Measurements from ENCODE around the gene PAQR8.

Gene PAQR8

GRCh38 chr6:52361414-52361944, 472 bp upstream of the PAQR8 start:
- Histone ChIP-seq H2AFZ (ENCODE audit: low read length) (peak overlapping the region; percentile 87), H3K9ac (ENCODE audit: low read length) (peak overlapping the region; percentile 44; the same call in 1 of the 2 replicates), H3K27ac (ENCODE audit: low read length) (no peak overlapping the region), H3K9me2 (replicated peaks; ENCODE audit: insufficient read depth, low read length) (no peaks in the 10 kb centered on the region), H3K9me3 (replicated peaks; ENCODE audit: insufficient read depth, low read length) (no peaks in the 10 kb centered on the region), H3K4me2 (ENCODE audit: low read depth, low read length) (peak overlapping the region; percentile 70), H3K36me3 (replicated peaks; ENCODE audit: insufficient read depth, low read length) (no peaks in the 10 kb centered on the region), H4K20me1 (ENCODE audit: insufficient read depth, low read length) (no peaks in the 10 kb centered on the region), H3K4me1 (ENCODE audit: low read length) (peaks cover 13% of the 10 kb centered on the region), H3K27me3 (replicated peaks; ENCODE audit: insufficient read depth, low read length) (no peaks in the 10 kb centered on the region), H3K79me2 (ENCODE audit: low read length) (peaks cover 9% of the 10 kb centered on the region), H3F3A (ENCODE audit: insufficient read depth, low read length) (no peaks in the 10 kb centered on the region; the same call in 1 of the 2 replicates), H3K4me3 (ENCODE audit: low read length) (peak overlapping the region; percentile 62)
- TF ChIP-seq CTCF (IDR thresholded peaks at IDR 0.05; ENCODE audit: low read length) (no peak), EZH2 (optimal IDR thresholded peaks at IDR 0.05; ENCODE audit: low read depth, low read length) (no peak), EZH2phosphoT487 (IDR thresholded peaks at IDR 0.05; ENCODE audit: low read length) (no peak)
- no peak for DNase-seq

- H3K79me2 ChIP-seq (ENCODE audit: low read length): peaks cover 13% of the 10 kb centered on the region
- H3K9me2 ChIP-seq (replicated peaks; ENCODE audit: insufficient read depth, low read length): no peaks in the 10 kb centered on the region
- no peak for DNase-seq
- H3K4me1 ChIP-seq (ENCODE audit: low read length): peaks cover 13% of the 10 kb centered on the region
- no peaks in the 10 kb centered on the region for H3K9me3 ChIP-seq (replicated peaks; ENCODE audit: insufficient read depth, low read length)
- H4K20me1 ChIP-seq (ENCODE audit: insufficient read depth, low read length): no peaks in the 10 kb centered on the region
- H3F3A ChIP-seq (ENCODE audit: insufficient read depth, low read length): no peaks in the 10 kb centered on the region; the same call in 1 of the 2 replicates
- no peaks in the 10 kb centered on the region for H3K36me3 ChIP-seq (replicated peaks; ENCODE audit: insufficient read depth, low read length)
- H3K4me2 ChIP-seq (ENCODE audit: low read depth, low read length): peak overlapping the region; percentile 61
- TF ChIP-seq CTCF (IDR thresholded peaks at IDR 0.05; ENCODE audit: low read length) (peak; percentile 17; the same call in 1 of the 2 replicates), EZH2phosphoT487 (IDR thresholded peaks at IDR 0.05; ENCODE audit: low read length) (no peak)
- peak overlapping the region; percentile 65 for H3K4me3 ChIP-seq (ENCODE audit: low read length)
- H2AFZ ChIP-seq (ENCODE audit: low read length): peak overlapping the region; percentile 61
- peak overlapping the region; percentile 68 for H3K9ac ChIP-seq (ENCODE audit: low read length)
- no peaks in the 10 kb centered on the region for H3K27me3 ChIP-seq (replicated peaks; ENCODE audit: insufficient read depth, low read length)
- no peak overlapping the region for H3K27ac ChIP-seq (ENCODE audit: low read length)
Measured at GRCh38 chr6:52362443-52363227, 684 bp downstream of the PAQR8 start.

GRCh38 chr6:52363228-52363867, 1.4 kb downstream of the PAQR8 start:
- Histone ChIP-seq H3K27me3 (replicated peaks; ENCODE audit: insufficient read depth, low read length) (no peaks in the 10 kb centered on the region), H3F3A (ENCODE audit: insufficient read depth, low read length) (no peaks in the 10 kb centered on the region; the same call in 1 of the 2 replicates), H2AFZ (ENCODE audit: low read length) (no peak overlapping the region), H4K20me1 (ENCODE audit: insufficient read depth, low read length) (no peaks in the 10 kb centered on the region), H3K4me1 (ENCODE audit: low read length) (peaks cover 13% of the 10 kb centered on the region), H3K9me3 (replicated peaks; ENCODE audit: insufficient read depth, low read length) (no peaks in the 10 kb centered on the region), H3K79me2 (ENCODE audit: low read length) (peaks cover 13% of the 10 kb centered on the region), H3K27ac (ENCODE audit: low read length) (no peak overlapping the region), H3K9ac (ENCODE audit: low read length) (no peak overlapping the region), H3K9me2 (replicated peaks; ENCODE audit: insufficient read depth, low read length) (no peaks in the 10 kb centered on the region), H3K36me3 (replicated peaks; ENCODE audit: insufficient read depth, low read length) (no peaks in the 10 kb centered on the region), H3K4me3 (ENCODE audit: low read length) (peak overlapping the region; percentile 65; the same call in 1 of the 2 replicates), H3K4me2 (ENCODE audit: low read depth, low read length) (peak overlapping the region; percentile 61; the same call in 1 of the 2 replicates)
- no peak for TF ChIP-seq EZH2phosphoT487 (IDR thresholded peaks at IDR 0.05; ENCODE audit: low read length)
- no peak for TF ChIP-seq EZH2 (optimal IDR thresholded peaks at IDR 0.05; ENCODE audit: low read depth, low read length)
- TF ChIP-seq CTCF (IDR thresholded peaks at IDR 0.05; ENCODE audit: low read length): no peak
- no peak for DNase-seq
